HEK293 (cell line): Measurements from ENCODE around the gene CHMP1A.

Experiments used
- BCL11A ChIP-seq: fragments of 450-650 bp; formaldehyde crosslinking; IDR thresholded peaks from 2 replicates; pipeline ENCODE4 v1.5.1; 2016; ENCODE audit warnings: low read depth, missing biosample characterization, missing genetic modification characterization
- CTCF ChIP-seq: fragments of 450-650 bp; formaldehyde crosslinking; IDR thresholded peaks from 2 replicates; pipeline ENCODE4 v1.5.1; 2016; ENCODE audit warnings: missing biosample characterization, missing genetic modification characterization
- ELK4 ChIP-seq: IDR thresholded peaks from 2 replicates; pipeline ENCODE4 v1.6.1; 2011; ENCODE audit warnings: mild to moderate bottlenecking, low read depth, low read length, borderline replicate concordance
- KLF16 ChIP-seq: fragments of 450-650 bp; formaldehyde crosslinking; IDR thresholded peaks from 2 replicates; pipeline ENCODE4 v1.5.1; 2017; ENCODE audit warnings: missing biosample characterization, missing genetic modification characterization
- MYNN ChIP-seq: fragments of 450-650 bp; formaldehyde crosslinking; IDR thresholded peaks from 2 replicates; pipeline ENCODE4 v1.5.1; 2016; ENCODE audit warnings: missing biosample characterization, missing genetic modification characterization, borderline replicate concordance
- OVOL3 ChIP-seq: fragments of 450-650 bp; formaldehyde crosslinking; IDR thresholded peaks from 2 replicates; pipeline ENCODE4 v1.5.1; 2016; ENCODE audit warnings: missing biosample characterization, missing genetic modification characterization
- ZBTB44 ChIP-seq: fragments of 450-650 bp; IDR thresholded peaks from 2 replicates; pipeline ENCODE4 v1.5.1; 2018; ENCODE audit warnings: missing biosample characterization, mild to moderate bottlenecking, missing genetic modification characterization
- ZNF140 ChIP-seq: fragments of 450-650 bp; formaldehyde crosslinking; IDR thresholded peaks from 2 replicates; pipeline ENCODE4 v1.5.1; 2016; ENCODE audit warnings: missing biosample characterization, missing genetic modification characterization
- ZNF37A ChIP-seq: fragments of 450-650 bp; IDR thresholded peaks from 2 replicates; pipeline ENCODE4 v1.5.1; 2018; ENCODE audit warnings: missing biosample characterization, missing genetic modification characterization
- ZNF544 ChIP-seq: fragments of 450-650 bp; formaldehyde crosslinking; IDR thresholded peaks from 2 replicates; pipeline ENCODE4 v1.5.0; 2017; ENCODE audit warnings: missing biosample characterization, missing genetic modification characterization

- TF ChIP-seq CTCF (tag by site-specific recombination): no peak
- no peak for TF ChIP-seq ZNF37A (tag by site-specific recombination)
- TF ChIP-seq BCL11A (tag by site-specific recombination): no peak
- no peak for TF ChIP-seq ELK4
- no peak for TF ChIP-seq ZNF544 (tag by site-specific recombination)
- TF ChIP-seq ZBTB44 (tag by site-specific recombination): no peak
- no peak for TF ChIP-seq MYNN
- TF ChIP-seq OVOL3: no peak
- no peak for TF ChIP-seq KLF16 (tag by site-specific recombination)
- no peak for TF ChIP-seq ZNF140 (tag by site-specific recombination)
These were observed 842 bp upstream of the CHMP1A start for GRCh38 chr16:89658221-89658879.
